NOMO-1 (cell line): ENCODE data around the gene NLGN1.
"Not testable (repeated sequence)": the region's sequence is repeated elsewhere in the genome, so short reads cannot be mapped to it uniquely, and the experiment has no call there.

Experiments
- DNase-seq, 2 experiments: peaks; one replicate each; lab custom pipeline; 2025; ENCODE audit not compliant: unreplicated experiment in 2 of 2; lab: John Stamatoyannopoulos, UW

The NLGN1 gene

GRCh38 chr3:173429076-173429475, 31.5 kb downstream of the NLGN1 start:
- DNase-seq = no peak

DNA sequence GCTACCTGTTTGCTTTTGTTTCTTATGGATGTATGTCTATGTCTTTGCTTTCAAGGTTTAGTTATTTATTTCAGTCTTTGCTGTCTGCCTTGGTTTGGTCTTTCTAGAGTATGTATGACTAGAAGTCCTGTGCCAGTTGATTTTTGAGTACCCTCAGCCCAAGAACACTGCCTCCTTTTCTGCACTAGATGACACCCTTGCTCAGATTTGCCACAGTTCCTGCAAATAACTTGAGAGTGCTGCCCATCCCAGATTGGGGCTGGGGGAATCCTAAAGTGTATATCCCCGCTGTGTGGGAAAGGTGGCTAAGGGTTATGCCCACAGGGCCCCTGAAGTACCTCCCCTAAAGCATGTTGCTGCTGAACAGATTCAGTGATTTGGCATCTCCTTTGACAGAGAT, 32.0 kb downstream of the NLGN1 start:
- DNase-seq = no peak

DNA sequence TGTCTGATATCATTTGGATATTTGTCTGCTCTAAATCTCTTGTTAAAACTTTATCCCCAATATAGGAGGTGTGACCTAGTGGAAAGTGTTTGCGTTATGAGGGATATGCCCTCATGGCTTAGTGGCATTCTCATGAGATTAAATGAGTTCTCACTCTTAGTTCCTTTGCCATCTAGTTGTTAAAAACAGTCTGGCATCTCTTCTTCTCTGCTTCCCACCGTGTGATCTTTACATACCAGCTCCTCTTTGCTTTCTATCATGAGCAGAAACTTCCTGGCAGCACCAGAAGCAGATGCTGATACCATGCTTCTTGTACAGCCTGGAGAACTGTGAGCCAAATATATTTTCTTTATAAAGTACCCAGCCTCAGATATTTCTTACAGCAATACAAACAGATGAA, 33.0 kb downstream of the NLGN1 start:
- DNase-seq = no peak

GRCh38 chr3:173439004-173439403, 41.5 kb downstream of the NLGN1 start:
- DNase-seq = no peak

GRCh38 chr3:173440514-173440913, 43.0 kb downstream of the NLGN1 start:
- no peak for DNase-seq

GRCh38 chr3:173451561-173451960, 54.0 kb downstream of the NLGN1 start:
- not testable (repeated sequence) for DNase-seq

DNA sequence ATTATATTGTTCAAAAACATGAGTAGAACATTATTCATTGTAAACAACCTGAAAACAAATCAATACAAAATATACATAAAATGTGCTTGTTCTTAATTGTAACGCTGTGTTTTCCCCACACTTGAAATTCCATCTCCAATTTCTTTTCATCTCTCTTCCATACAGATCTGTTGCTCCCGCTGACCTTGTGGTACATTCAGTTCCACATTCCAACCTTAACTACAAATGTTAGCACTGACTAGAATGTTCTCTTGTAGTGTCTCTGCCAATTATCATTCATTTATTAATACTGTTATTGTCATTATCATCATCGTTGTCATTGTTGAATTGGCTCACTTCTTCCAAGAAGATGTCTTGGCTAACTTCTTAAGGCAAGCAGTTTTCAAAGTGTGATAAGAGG, 65.7 kb downstream of the NLGN1 start:
- no peak for DNase-seq

DNA sequence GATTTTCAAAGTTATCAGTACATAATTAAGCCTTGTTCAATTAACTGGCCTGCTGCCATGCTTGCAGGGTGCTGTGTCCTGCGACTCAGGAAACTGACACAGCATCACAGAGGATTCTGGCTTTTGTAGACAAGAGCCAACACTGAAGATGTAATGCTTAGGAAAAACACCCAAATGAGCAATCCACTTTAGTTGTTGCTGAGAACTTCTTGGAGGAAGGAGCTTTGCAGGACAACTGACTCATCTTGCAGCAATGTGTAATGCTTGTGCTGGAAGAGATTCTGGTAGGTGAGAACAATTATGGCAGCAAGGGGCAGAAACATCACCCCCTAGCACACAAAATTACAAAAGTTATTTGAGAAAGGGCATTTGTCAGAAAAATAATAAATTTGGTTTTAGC, 67.6 kb downstream of the NLGN1 start:
- no peak for DNase-seq

DNA sequence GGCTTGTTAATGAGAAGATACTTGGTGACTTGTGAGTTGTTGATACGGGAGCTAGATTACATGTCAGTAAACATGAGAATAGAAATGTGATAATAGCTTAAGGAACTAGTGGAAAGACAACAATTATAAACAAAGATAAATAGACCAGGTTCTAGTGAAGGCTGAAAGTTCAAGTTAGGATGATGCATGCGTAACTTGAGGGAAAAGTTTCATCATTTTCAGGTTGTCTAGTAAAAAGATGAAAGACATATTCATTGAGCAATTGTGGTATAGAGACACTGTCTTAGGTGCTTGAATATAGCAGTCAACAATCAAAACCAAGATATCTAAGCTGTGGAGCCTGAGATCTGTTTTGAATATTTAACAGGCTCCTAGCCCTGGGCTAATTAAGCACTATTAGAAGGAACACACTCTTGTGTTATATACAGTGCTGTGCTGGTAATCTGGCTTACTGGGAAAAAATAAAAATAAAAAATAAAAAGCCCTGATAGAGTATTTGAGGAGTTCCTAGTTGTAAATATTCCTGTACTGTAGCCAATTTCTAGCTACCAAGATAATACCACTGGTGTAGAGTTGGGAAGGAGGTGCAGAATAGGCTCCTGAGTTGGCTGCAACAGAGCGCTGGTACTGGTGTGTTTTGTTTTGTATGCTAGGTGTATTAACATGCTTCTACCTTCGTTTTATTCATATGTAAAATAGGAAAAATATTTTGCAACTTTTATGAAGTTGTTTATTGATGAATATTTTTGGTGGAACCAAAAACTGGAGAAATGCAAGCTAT, 68.5 kb downstream of the NLGN1 start:
- no peak for DNase-seq

DNA sequence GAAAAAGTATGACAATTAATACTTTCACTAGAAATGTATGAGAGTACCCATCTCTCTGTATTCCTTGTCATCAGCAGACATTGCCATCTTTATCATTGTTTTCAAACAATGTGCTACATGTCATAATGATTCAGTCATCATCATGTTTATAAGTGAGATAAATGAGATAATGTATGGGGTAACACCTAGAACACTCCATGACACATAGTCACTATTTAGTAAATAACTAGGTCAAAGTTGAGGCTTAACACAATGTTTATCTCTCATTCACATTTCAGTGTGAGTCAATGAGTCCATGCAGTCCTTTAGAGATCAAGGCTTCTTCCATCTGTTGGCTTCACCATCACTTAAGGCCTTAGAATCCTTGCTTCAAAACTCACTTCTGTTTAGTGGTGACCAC, 70.0 kb downstream of the NLGN1 start:
- no peak for DNase-seq

DNA sequence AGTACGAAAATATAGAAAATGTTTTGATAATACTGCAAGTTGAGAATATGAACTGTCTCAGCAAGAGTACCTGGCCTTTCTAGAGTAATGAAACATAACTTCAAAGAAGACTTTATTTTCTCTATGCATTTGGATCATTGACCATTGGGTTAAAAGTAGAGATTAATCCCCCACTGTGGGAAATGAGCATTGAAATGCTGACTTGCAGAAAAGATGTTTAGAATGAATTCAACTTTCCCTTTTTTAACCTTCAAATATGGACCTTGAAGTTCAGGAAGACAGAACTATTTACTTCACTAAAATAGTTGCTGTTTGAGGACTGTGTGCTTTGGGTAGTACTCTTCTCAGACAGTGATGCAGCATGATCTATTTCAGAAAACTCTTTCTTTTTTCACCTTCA, 75.7 kb downstream of the NLGN1 start:
- DNase-seq = no peak

DNA sequence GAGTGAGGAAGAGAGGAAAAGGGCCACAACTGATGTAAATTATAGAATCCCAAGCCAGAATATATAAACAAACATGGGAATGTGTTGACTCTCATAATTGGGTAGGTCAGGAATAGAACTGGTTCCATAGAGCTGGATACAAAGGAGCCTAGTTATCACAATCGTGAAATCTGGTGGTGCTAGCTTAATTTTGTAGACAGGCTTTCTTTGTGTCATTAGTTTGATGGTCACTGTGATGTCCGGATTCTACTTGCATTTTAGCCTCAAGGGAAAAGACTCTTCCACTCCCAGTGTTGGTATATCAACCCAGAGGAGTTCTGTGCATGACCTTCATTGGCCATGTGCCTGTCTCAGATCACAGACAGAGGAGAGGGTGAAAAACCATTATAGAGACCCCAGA, 81.8 kb downstream of the NLGN1 start:
- no peak for DNase-seq

DNA sequence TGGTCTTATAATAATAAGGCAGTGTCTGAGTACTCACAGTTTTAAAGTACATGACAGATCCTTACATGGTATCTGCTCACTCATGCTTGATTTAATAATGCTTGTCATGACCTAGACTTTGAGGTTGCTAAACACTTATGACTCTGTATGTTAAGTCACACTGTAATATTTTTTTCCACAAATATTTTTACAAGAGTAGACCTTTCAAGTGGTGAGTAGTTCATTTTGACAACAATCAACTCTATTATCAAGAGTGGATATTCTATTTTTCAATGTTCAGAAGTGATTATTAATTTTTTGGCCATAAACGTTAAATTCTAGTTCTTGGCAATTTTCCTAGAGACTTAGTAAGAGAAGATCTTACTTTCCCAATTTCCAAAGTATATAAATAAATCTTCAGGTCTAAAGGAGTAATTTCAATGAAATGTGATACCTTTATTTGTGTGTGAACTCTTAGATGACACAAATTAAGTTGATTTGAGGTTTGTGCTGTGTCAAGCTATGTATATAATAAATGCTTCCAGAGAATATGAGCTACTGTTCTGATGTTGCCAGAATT, 104.5 kb downstream of the NLGN1 start:
- DNase-seq = no peak

GRCh38 chr3:173502983-173503568, 105.5 kb downstream of the NLGN1 start:
- no peak for DNase-seq

- DNase-seq = no peak
Measured at GRCh38 chr3:173510565-173510964, 113.0 kb downstream of the NLGN1 start.

DNA sequence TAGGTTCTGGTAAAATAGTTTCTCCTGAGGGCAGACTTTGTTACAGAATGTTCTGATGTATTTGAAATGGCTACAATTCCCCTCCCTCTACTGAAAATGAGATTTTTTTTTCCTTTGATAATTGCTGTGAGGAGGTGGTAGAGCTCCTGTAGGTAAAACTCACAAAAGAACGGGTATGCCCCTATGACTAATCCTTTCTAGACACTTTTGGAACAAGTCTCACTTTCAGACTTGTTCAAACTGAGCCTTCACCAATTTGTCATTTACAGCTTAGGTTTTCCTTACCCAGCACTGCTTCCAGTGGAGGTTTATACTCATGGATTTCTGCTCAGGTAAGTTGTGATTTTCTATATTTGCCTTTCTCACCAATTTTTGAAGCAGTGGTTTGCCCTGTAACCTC, 115.6 kb downstream of the NLGN1 start:
- no peak for DNase-seq

GRCh38 chr3:173529062-173529711, 131.6 kb downstream of the NLGN1 start:
- DNase-seq = no peak

GRCh38 chr3:173531602-173532001, 134.1 kb downstream of the NLGN1 start:
- no peak for DNase-seq

DNA sequence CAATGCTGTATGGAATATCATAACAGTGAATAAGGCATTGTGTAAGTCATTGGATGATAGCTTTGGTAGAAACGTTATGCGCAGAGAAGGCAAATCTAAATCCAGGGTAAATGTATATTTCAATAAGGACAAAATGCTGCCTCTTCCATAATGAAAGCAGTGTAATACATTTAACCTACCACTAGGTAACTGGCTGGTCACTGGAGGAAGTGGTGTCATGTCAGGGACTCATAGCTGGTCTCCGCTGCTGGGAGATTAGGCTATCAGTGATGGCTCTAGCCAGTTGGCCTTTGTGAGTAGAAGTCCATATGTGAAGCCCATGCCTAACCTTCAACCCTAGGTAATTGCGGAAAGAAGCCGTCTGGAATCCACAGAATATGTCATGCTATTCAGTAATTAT, 140.9 kb downstream of the NLGN1 start:
- DNase-seq = no peak

DNA sequence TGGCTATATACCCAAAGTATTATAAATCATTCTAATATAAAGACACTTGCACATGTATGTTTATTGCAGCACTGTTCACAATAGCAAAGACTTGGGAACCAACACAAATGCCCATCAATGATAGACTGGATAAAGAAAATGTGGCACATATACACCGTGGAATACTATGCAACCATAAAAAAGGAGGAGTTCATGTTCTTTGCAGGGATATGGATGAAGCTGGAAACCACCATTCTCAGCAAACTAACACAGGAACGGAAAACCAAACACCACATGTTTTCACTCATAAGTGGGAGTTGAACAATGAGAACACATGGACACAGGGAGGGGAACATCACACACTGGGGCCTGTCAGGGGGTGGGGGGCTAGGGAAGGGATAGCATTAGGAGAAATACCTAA, 148.0 kb downstream of the NLGN1 start:
- not testable (repeated sequence) for DNase-seq

- DNase-seq = no peak
Measured at GRCh38 chr3:173547070-173547469, 149.5 kb downstream of the NLGN1 start.

GRCh38 chr3:173548261-173548660, 150.7 kb downstream of the NLGN1 start:
- DNase-seq = no peak
